Islet of Langerhans (tissue), 1 donor: ENCODE results near the gene BICD2.

Experiments used
- FAIRE-seq: peaks from one replicate; lab custom pipeline; 2011; peaks lifted over from hg19 to GRCh38; lab: Jason Lieb, UNC

Gene BICD2

GRCh38 chr9:92747459-92748232 lies 17.0 kb downstream of the BICD2 start:
- no peak for FAIRE-seq

GRCh38 chr9:92746567-92747458 lies 17.8 kb downstream of the BICD2 start:
- FAIRE-seq, result no peak

GRCh38 chr9:92745881-92746280 lies 18.8 kb downstream of the BICD2 start:
- FAIRE-seq, result no peak

- no peak for FAIRE-seq
Measured at GRCh38 chr9:92745331-92745730, 19.3 kb downstream of the BICD2 start.

GRCh38 chr9:92740969-92741368 lies 23.7 kb downstream of the BICD2 start:
- FAIRE-seq, result no peak

- FAIRE-seq, result no peak
Measured at GRCh38 chr9:92740446-92740961, 24.1 kb downstream of the BICD2 start.

GRCh38 chr9:92740009-92740408 lies 24.6 kb downstream of the BICD2 start:
- no peak for FAIRE-seq

- FAIRE-seq, result no peak
Measured at GRCh38 chr9:92739346-92739970, 25.2 kb downstream of the BICD2 start.

GRCh38 chr9:92738661-92739081 lies 26.0 kb downstream of the BICD2 start:
- no peak for FAIRE-seq

GRCh38 chr9:92737611-92738299 lies 26.9 kb downstream of the BICD2 start:
- FAIRE-seq, result no peak

GRCh38 chr9:92737216-92737606 lies 27.4 kb downstream of the BICD2 start:
- FAIRE-seq, result no peak

- no peak for FAIRE-seq
Measured at GRCh38 chr9:92736563-92737215, 27.9 kb downstream of the BICD2 start.

GRCh38 chr9:92735636-92736562 lies 28.7 kb downstream of the BICD2 start:
- FAIRE-seq, result no peak

- FAIRE-seq, result no peak
Measured at GRCh38 chr9:92734931-92735635, 29.6 kb downstream of the BICD2 start.

- no peak for FAIRE-seq
Measured at GRCh38 chr9:92730897-92731296, 33.7 kb downstream of the BICD2 start.

- FAIRE-seq, result no peak
Measured at GRCh38 chr9:92729735-92730155, 34.9 kb downstream of the BICD2 start.

GRCh38 chr9:92728831-92729734 lies 35.5 kb downstream of the BICD2 start:
- no peak for FAIRE-seq
